ENCODE measurements around the gene PIRT.

DNA sequence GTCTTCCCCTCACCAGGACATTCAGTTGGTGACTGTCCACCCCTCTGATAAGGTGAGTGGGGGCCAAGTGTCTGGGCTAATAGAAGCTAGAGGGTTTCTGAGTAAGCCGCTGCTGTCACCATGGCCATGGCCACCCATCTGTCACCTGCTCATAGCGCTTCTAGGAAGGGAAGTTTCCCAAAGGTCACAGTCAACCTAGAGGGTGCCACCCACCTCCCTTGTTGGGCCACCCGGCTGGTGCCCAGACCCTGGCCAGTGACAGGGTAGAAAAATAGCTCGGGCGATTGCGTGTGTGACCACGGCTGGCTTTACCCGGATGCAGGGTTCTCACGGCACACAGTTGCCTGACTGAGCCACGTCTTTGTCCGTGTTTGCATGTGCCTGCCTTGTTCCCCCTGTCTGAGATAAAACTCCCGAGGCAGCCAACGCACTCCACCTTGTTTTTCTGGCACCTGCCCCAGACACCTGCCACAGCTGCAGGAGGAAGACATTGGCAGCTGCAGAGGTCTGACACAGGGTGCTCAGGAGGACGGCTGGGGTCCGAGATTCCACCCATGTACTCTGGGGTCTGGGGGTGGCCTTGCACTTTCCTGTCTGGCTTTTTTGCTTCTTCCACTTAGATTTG, 809 bp downstream of the PIRT start:
- no peak for TF ChIP-seq EZH2 (IDR thresholded peaks at IDR 0.05; ENCODE audit: borderline replicate concordance, low read length)
- TF ChIP-seq, protein P1, sequence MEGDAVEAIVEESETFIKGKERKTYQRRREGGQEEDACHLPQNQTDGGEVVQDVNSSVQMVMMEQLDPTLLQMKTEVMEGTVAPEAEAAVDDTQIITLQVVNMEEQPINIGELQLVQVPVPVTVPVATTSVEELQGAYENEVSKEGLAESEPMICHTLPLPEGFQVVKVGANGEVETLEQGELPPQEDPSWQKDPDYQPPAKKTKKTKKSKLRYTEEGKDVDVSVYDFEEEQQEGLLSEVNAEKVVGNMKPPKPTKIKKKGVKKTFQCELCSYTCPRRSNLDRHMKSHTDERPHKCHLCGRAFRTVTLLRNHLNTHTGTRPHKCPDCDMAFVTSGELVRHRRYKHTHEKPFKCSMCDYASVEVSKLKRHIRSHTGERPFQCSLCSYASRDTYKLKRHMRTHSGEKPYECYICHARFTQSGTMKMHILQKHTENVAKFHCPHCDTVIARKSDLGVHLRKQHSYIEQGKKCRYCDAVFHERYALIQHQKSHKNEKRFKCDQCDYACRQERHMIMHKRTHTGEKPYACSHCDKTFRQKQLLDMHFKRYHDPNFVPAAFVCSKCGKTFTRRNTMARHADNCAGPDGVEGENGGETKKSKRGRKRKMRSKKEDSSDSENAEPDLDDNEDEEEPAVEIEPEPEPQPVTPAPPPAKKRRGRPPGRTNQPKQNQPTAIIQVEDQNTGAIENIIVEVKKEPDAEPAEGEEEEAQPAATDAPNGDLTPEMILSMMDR (IDR thresholded peaks at IDR 0.05; ENCODE audit: low read length): no peak
